ENCODE results near the gene LAPTM4A. TPM values are rescaled to one million over a fixed set of nuclear protein-coding genes. Genes with fewer than 3 reads are reported as not detected.

LAPTM4A gene
- polyA plus RNA-seq, 2 of the 4 experiments (the other 2 are of a cell fraction), result 275 to 509 TPM

DNA sequence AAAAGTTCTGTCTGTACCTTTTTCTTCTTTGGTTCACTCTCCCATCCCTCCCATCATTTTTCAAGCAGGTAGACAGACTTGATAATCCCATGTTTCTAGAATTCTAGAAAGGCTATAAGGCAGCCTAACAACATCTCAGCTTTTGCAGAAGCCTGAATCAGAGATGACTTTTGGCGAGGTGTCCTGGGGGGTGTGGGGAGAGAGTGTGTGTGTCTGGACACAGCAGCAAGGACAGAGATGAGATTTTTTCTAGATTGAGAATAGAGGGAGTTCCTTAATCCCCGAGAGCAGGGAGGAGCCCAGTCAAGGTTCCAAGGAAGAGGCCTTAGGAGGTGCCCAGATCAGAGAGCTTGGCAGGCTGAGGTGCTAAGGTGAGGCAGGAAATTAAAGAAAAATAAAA, 22.0 kb upstream of the LAPTM4A start:
- 91% methylated on average over 2 of the region's 2 CpGs for WGBS (ENCODE audit: missing lambda C conversion rate)
- H3K4me1 ChIP-seq, result peaks cover 42% of the 10 kb centered on the region
- H3K27ac ChIP-seq, result peak overlapping the region; percentile 85 to 88
- CTCF ChIA-PET, result interaction anchor here (1.1 to 1.9 kb wide), 5 partner anchors 20 to 152 kb away, joined by 3 to 6 read pairs (median 5); partner anchors contain the start of gene SDC1
- no peak overlapping the region for H3K4me3 ChIP-seq
- TF ChIP-seq JUN (IDR thresholded peaks at IDR 0.05) (no peak), RAD21 (conservative IDR thresholded peaks at IDR 0.05 in 1 of 2, IDR thresholded peaks at IDR 0.05 in 1 of 2) (no peak), SMC3 (IDR thresholded peaks at IDR 0.05) (no peak), EHF (CRISPR knock-in tag; IDR thresholded peaks at IDR 0.05) (no peak), RCOR1 (IDR thresholded peaks at IDR 0.05; ENCODE audit: low read depth, low read length) (no peak), HDAC2 (IDR thresholded peaks at IDR 0.05) (no peak), HOXB5 (CRISPR knock-in tag; IDR thresholded peaks at IDR 0.05) (no peak), ZFP36 (IDR thresholded peaks at IDR 0.05; ENCODE audit: borderline replicate concordance, partially characterized antibody) (no peak), POLR2A (IDR thresholded peaks at IDR 0.05; ENCODE audit: low read length) (no peak), POLR2AphosphoS2 (conservative IDR thresholded peaks at IDR 0.05; ENCODE audit: low read length) (no peak), HEYL (CRISPR knock-in tag; IDR thresholded peaks at IDR 0.05) (no peak), RNF2 (IDR thresholded peaks at IDR 0.05; ENCODE audit: borderline replicate concordance, low read depth) (no peak), NFE2L2 (conservative IDR thresholded peaks at IDR 0.05; ENCODE audit: low read length) (no peak), TFCP2L1 (CRISPR knock-in tag; IDR thresholded peaks at IDR 0.05) (no peak)
- TF ChIP-seq, protein P1, sequence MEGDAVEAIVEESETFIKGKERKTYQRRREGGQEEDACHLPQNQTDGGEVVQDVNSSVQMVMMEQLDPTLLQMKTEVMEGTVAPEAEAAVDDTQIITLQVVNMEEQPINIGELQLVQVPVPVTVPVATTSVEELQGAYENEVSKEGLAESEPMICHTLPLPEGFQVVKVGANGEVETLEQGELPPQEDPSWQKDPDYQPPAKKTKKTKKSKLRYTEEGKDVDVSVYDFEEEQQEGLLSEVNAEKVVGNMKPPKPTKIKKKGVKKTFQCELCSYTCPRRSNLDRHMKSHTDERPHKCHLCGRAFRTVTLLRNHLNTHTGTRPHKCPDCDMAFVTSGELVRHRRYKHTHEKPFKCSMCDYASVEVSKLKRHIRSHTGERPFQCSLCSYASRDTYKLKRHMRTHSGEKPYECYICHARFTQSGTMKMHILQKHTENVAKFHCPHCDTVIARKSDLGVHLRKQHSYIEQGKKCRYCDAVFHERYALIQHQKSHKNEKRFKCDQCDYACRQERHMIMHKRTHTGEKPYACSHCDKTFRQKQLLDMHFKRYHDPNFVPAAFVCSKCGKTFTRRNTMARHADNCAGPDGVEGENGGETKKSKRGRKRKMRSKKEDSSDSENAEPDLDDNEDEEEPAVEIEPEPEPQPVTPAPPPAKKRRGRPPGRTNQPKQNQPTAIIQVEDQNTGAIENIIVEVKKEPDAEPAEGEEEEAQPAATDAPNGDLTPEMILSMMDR (IDR thresholded peaks at IDR 0.05), result no peak
- TF ChIP-seq, protein P2, sequence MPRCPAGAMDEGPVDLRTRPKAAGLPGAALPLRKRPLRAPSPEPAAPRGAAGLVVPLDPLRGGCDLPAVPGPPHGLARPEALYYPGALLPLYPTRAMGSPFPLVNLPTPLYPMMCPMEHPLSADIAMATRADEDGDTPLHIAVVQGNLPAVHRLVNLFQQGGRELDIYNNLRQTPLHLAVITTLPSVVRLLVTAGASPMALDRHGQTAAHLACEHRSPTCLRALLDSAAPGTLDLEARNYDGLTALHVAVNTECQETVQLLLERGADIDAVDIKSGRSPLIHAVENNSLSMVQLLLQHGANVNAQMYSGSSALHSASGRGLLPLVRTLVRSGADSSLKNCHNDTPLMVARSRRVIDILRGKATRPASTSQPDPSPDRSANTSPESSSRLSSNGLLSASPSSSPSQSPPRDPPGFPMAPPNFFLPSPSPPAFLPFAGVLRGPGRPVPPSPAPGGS (IDR thresholded peaks at IDR 0.05), result no peak
- no peaks in the 10 kb centered on the region for H3K9me3 ChIP-seq
- FAIRE-seq (no peak), ATAC-seq (no peak), DNase-seq (ENCODE audit: low read depth in 1 of 2, low spot score in 1 of 2) (no peak)
- no peak overlapping the region for H3K4me2 ChIP-seq
- POLR2A ChIA-PET, result interaction anchor here (0.7 to 1.3 kb wide), 2 partner anchors 10 to 22 kb away, joined by 3 to 5 read pairs; partner anchors contain the start of gene LAPTM4A

DNA sequence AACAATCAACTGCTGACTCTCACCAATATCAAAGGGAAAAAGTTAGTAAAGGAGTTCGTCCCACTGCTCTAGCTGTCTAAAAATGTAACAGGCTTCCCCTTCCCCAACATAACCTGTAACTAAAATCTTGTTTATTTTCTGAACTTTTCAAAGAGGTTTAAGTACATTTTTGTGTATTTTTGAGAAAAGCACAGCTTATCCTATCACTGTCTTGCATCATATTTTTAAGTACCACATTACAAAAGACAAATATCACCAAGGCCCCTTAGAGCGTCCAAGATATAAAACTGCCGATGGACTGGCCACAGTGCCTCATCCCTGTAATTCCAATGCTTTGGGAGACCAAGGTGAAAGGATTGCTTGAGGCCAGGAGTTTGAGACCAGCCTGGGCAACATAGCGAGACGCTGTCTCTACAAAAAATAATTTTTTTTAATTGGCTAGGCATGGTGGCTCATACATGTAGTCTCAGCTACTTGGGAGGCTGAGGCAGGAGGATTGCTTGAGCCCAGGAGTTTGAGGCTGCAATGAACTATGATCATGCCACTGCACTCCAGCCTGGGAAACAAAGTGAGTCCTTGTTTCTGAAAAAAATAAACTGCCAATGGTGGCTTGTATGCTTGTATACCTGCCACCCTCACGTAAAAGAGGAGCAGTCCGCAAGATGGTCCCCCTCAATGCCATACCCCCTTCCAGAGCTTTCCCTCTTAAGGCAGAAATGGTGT, 21.2 kb upstream of the LAPTM4A start:
- CTCF ChIA-PET, result interaction anchor here (1.1 to 1.9 kb wide), 6 partner anchors 17 to 153 kb away, joined by 3 to 6 read pairs (median 4); partner anchors contain the start of gene SDC1
- FAIRE-seq (no peak), ATAC-seq (no peak), DNase-seq (ENCODE audit: low read depth in 1 of 2, low spot score in 1 of 2) (no peak)
- peak overlapping the region; percentile 62 for H3K4me2 ChIP-seq
- no peak overlapping the region for H3K4me3 ChIP-seq
- WGBS (ENCODE audit: missing lambda C conversion rate), result 91% methylated on average over 7 of the region's 7 CpGs
- POLR2A ChIA-PET, result interaction anchor here (0.7 to 3.1 kb wide), 2 partner anchors 10 to 21 kb away, joined by 3 to 30 read pairs; partner anchors contain the start of gene LAPTM4A
- H3K9me3 ChIP-seq, result 0 out of 3 replicates have a peak, but pooled peaks cover 3% of the 10 kb centered on the region
- TF ChIP-seq KDM5A (IDR thresholded peaks at IDR 0.05) (no peak), CBX8 (IDR thresholded peaks at IDR 0.05) (no peak), MYC (IDR thresholded peaks at IDR 0.05; ENCODE audit: borderline replicate concordance, low read length) (no peak), POLR2AphosphoS2 (conservative IDR thresholded peaks at IDR 0.05; ENCODE audit: low read length) (no peak), BHLHE40 (IDR thresholded peaks at IDR 0.05; ENCODE audit: low read depth, low read length) (no peak), CHD2 (IDR thresholded peaks at IDR 0.05; ENCODE audit: low read length, partially characterized antibody) (no peak), HOXB13 (CRISPR knock-in tag; IDR thresholded peaks at IDR 0.05; ENCODE audit: low read depth) (no peak), ZSCAN20 (CRISPR knock-in tag; IDR thresholded peaks at IDR 0.05) (no peak), FOXS1 (CRISPR knock-in tag; IDR thresholded peaks at IDR 0.05) (no peak), RCOR1 (IDR thresholded peaks at IDR 0.05; ENCODE audit: low read depth, low read length) (no peak)
- TF ChIP-seq, protein P1 (IDR thresholded peaks at IDR 0.05), result no peak
- TF ChIP-seq, protein P3, sequence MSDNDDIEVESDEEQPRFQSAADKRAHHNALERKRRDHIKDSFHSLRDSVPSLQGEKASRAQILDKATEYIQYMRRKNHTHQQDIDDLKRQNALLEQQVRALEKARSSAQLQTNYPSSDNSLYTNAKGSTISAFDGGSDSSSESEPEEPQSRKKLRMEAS (IDR thresholded peaks at IDR 0.05), result no peak
- TF ChIP-seq, protein P4, sequence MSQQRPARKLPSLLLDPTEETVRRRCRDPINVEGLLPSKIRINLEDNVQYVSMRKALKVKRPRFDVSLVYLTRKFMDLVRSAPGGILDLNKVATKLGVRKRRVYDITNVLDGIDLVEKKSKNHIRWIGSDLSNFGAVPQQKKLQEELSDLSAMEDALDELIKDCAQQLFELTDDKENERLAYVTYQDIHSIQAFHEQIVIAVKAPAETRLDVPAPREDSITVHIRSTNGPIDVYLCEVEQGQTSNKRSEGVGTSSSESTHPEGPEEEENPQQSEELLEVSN (IDR thresholded peaks at IDR 0.05; ENCODE audit: borderline replicate concordance, low read depth), result no peak
- TF ChIP-seq, protein P5, sequence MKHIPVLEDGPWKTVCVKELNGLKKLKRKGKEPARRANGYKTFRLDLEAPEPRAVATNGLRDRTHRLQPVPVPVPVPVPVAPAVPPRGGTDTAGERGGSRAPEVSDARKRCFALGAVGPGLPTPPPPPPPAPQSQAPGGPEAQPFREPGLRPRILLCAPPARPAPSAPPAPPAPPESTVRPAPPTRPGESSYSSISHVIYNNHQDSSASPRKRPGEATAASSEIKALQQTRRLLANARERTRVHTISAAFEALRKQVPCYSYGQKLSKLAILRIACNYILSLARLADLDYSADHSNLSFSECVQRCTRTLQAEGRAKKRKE (CRISPR knock-in tag; IDR thresholded peaks at IDR 0.05; ENCODE audit: low read depth), result no peak
- peaks cover 44% of the 10 kb centered on the region for H3K4me1 ChIP-seq
- peak overlapping the region; percentile 85 to 88 for H3K27ac ChIP-seq

Data from A549 (cell line).